LNCaP clone FGC (cell line): ENCODE measurements around the gene FCER2.

Source experiments
- DNase-seq: peaks from one replicate; pipeline ENCODE4 v3.0.0-alpha.2; 2011; ENCODE audit warnings: low read depth
- H3K4me3 ChIP-seq: 2 replicates; pipeline ENCODE4 v1.5.1; 2011; ENCODE audit warnings: mild to moderate bottlenecking, low read depth, low read length, control low read depth
- TF ChIP-seq, protein P1 (sequence below): IDR thresholded peaks from 2 replicates; pipeline ENCODE4 v1.5.1; 2012; ENCODE audit warnings: mild to moderate bottlenecking; ENCODE audit not compliant: control insufficient read depth, insufficient read depth; ENCODE audit errors: extremely low read depth

The FCER2 gene

GRCh38 chr19:7650148-7650547 is 51.8 kb downstream of the FCER2 start:
- no peak for DNase-seq
- TF ChIP-seq, protein P1, sequence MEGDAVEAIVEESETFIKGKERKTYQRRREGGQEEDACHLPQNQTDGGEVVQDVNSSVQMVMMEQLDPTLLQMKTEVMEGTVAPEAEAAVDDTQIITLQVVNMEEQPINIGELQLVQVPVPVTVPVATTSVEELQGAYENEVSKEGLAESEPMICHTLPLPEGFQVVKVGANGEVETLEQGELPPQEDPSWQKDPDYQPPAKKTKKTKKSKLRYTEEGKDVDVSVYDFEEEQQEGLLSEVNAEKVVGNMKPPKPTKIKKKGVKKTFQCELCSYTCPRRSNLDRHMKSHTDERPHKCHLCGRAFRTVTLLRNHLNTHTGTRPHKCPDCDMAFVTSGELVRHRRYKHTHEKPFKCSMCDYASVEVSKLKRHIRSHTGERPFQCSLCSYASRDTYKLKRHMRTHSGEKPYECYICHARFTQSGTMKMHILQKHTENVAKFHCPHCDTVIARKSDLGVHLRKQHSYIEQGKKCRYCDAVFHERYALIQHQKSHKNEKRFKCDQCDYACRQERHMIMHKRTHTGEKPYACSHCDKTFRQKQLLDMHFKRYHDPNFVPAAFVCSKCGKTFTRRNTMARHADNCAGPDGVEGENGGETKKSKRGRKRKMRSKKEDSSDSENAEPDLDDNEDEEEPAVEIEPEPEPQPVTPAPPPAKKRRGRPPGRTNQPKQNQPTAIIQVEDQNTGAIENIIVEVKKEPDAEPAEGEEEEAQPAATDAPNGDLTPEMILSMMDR, result no peak
- no peak overlapping the region for H3K4me3 ChIP-seq

- no peak for DNase-seq
- no peak overlapping the region for H3K4me3 ChIP-seq
- TF ChIP-seq, protein P1, result no peak
Observed at GRCh38 chr19:7648265-7649014, 53.5 kb downstream of the FCER2 start.

GRCh38 chr19:7647156-7647555 is 54.8 kb downstream of the FCER2 start:
- DNase-seq, result no peak
- TF ChIP-seq, protein P1, result no peak
- H3K4me3 ChIP-seq, result no peak overlapping the region

DNA sequence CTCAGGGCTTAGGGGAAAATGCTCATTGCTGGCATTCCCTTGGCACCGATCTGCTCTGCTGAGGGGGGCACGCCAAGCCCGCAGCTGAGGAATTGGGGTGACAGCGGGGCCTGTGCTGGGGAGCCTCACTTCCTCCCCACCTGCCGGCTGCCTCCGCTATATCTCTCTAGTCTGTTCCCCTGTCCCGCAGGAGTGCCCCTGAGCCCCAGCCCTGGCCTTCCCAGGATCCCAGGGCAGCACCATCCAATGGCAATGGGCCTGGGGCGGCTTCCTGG is 55.6 kb downstream of the FCER2 start:
- TF ChIP-seq, protein P1, result no peak
- H3K4me3 ChIP-seq, result no peak overlapping the region
- no peak for DNase-seq

- H3K4me3 ChIP-seq, result no peak overlapping the region
- no peak for DNase-seq
- TF ChIP-seq, protein P1, result no peak
Observed at GRCh38 chr19:7645656-7646425, 56.1 kb downstream of the FCER2 start.

DNA sequence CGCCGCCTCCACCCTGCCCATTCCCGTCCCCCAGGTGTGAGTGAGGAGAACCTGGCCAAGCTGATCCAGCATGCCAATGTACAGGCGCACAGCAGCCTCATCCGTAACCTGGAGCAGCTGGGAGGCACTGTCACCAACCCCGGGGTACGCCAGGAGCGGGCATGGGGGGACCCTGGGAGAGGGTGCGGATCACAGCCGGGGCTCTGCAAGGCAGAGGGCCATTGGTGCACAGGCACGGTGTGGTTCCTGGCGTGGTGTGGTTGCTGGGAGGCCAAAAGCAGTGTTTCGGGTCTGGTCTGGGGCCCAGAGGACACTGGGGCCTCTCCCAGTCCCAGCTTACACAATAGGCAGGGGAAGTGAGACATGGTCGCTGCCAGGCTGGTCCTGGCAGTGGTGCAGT is 56.8 kb downstream of the FCER2 start:
- DNase-seq, result no peak
- TF ChIP-seq, protein P1, result no peak
- no peak overlapping the region for H3K4me3 ChIP-seq
